HUDEP-2 (cell line): ENCODE measurements around the gene TMEM17.

Experiments
- DNase-seq, 76 experiments: peaks; one replicate each; lab custom pipeline; 2025; ENCODE audit not compliant: unreplicated experiment in 76 of 76; lab: John Stamatoyannopoulos, UW

Gene TMEM17

GRCh38 chr2:62474176-62474575, 31.8 kb downstream of the TMEM17 start:
- no peak for DNase-seq

- no peak for DNase-seq
These were observed 32.7 kb downstream of the TMEM17 start for GRCh38 chr2:62473246-62473827.

GRCh38 chr2:62472312-62472711, 33.7 kb downstream of the TMEM17 start:
- DNase-seq, result no peak

- no peak for DNase-seq
These were observed 34.2 kb downstream of the TMEM17 start for GRCh38 chr2:62471816-62472215.

GRCh38 chr2:62471404-62471803, 34.6 kb downstream of the TMEM17 start:
- no peak for DNase-seq

- no peak for DNase-seq
These were observed 36.4 kb downstream of the TMEM17 start for GRCh38 chr2:62469548-62469947.

GRCh38 chr2:62469114-62469513, 36.9 kb downstream of the TMEM17 start:
- DNase-seq, result no peak

- DNase-seq, result no peak
These were observed 38.3 kb downstream of the TMEM17 start for GRCh38 chr2:62467475-62468321.

- no peak for DNase-seq
These were observed 38.9 kb downstream of the TMEM17 start for GRCh38 chr2:62467100-62467474.

- no peak for DNase-seq
These were observed 39.5 kb downstream of the TMEM17 start for GRCh38 chr2:62466503-62466854.

- DNase-seq, result no peak
These were observed 40.1 kb downstream of the TMEM17 start for GRCh38 chr2:62465741-62466502.

GRCh38 chr2:62465039-62465740, 40.8 kb downstream of the TMEM17 start:
- DNase-seq, result no peak

- DNase-seq, result no peak
These were observed 41.6 kb downstream of the TMEM17 start for GRCh38 chr2:62464221-62465007.

- no peak for DNase-seq
These were observed 43.8 kb downstream of the TMEM17 start for GRCh38 chr2:62462211-62462610.

- no peak for DNase-seq
These were observed 44.3 kb downstream of the TMEM17 start for GRCh38 chr2:62461707-62462106.

GRCh38 chr2:62461017-62461553, 44.9 kb downstream of the TMEM17 start:
- no peak for DNase-seq

- DNase-seq, result no peak
These were observed 45.8 kb downstream of the TMEM17 start for GRCh38 chr2:62460175-62460574.

GRCh38 chr2:62459672-62460071, 46.3 kb downstream of the TMEM17 start:
- no peak for DNase-seq

- DNase-seq, result no peak
These were observed 46.9 kb downstream of the TMEM17 start for GRCh38 chr2:62459106-62459505.

- no peak for DNase-seq
These were observed 47.3 kb downstream of the TMEM17 start for GRCh38 chr2:62458671-62459081.
